Fibroblast of lung (primary cell): Measurements from ENCODE around the gene LPP. TPM values are rescaled to one million over a fixed set of nuclear protein-coding genes. Genes with fewer than 3 reads are reported as not detected.

Source experiments
- DNase-seq, 2 donors: peaks; one replicate each; pipeline versions ENCODE4 v3.0.0 to v3.0.0-alpha.2; 2010; ENCODE audit warnings: low read depth in 2 of 2
- H2AFZ ChIP-seq: 2 replicates; pipeline ENCODE4 v1.5.1; 2012; ENCODE audit warnings: low read length, control low read depth, inconsistent platforms
- H3K27ac ChIP-seq: 2 replicates; pipeline ENCODE4 v1.5.1; 2011; ENCODE audit warnings: low read length, control low read depth; ENCODE audit not compliant: insufficient read depth
- H3K27me3 ChIP-seq: 2 replicates; pipeline ENCODE4 v1.5.1; 2011; ENCODE audit warnings: mild to moderate bottlenecking, low read length; ENCODE audit not compliant: control insufficient read depth, insufficient read depth
- H3K36me3 ChIP-seq: 2 replicates; pipeline ENCODE4 v1.5.1; 2011; ENCODE audit warnings: low read length; ENCODE audit not compliant: control insufficient read depth, insufficient read depth
- H3K4me1 ChIP-seq: 2 replicates; pipeline ENCODE4 v1.5.1; 2011; ENCODE audit warnings: low read length; ENCODE audit not compliant: control insufficient read depth, insufficient read depth; ENCODE audit errors: extremely low read depth
- H3K4me2 ChIP-seq: 2 replicates; pipeline ENCODE4 v1.5.1; 2011; ENCODE audit warnings: low read length, control low read depth; ENCODE audit not compliant: insufficient read depth; ENCODE audit errors: extremely low read depth
- H3K4me3 ChIP-seq, 4 experiments: fragments of 200-600 bp in 1 of 4; sonication (generic) in 1 of 4; replicated peaks in 1 of 4; 2 replicates each; pipeline ENCODE4 v1.5.1; 2011 to 2016; ENCODE audit warnings: low read length in 4 of 4, low read depth in 3 of 4, mild to moderate bottlenecking in 3 of 4, control low read depth in 2 of 4, inconsistent platforms in 1 of 4, mixed read lengths in 1 of 4; ENCODE audit not compliant: insufficient read depth in 1 of 4; ENCODE audit errors: control extremely low read depth in 1 of 4
- H3K79me2 ChIP-seq: 2 replicates; pipeline ENCODE4 v1.5.1; 2012; ENCODE audit warnings: mild to moderate bottlenecking, low read length, inconsistent platforms; ENCODE audit not compliant: control insufficient read depth, insufficient read depth
- H3K9ac ChIP-seq: 2 replicates; pipeline ENCODE4 v1.5.1; 2011; ENCODE audit warnings: mild to moderate bottlenecking, low read length, control low read depth; ENCODE audit not compliant: insufficient read depth
- H3K9me3 ChIP-seq: 2 replicates; pipeline ENCODE4 v1.5.1; 2012; ENCODE audit warnings: low read depth, low read length; ENCODE audit not compliant: control insufficient read depth, insufficient read depth
- H4K20me1 ChIP-seq: 2 replicates; pipeline ENCODE4 v1.5.1; 2011; ENCODE audit warnings: low read length; ENCODE audit not compliant: control insufficient read depth, insufficient read depth; ENCODE audit errors: extremely low read depth
- CTCF ChIP-seq, 2 donors: IDR thresholded peaks in 1 of 2; conservative IDR thresholded peaks in 1 of 2; 1 replicate in 1 of 2; 2 replicates in 1 of 2; pipeline ENCODE4 v1.5.1; 2011 to 2012; ENCODE audit warnings: low read length in 2 of 2, control low read depth in 1 of 2, inconsistent platforms in 1 of 2, low read depth in 1 of 2, mild to moderate bottlenecking in 1 of 2
- EZH2 ChIP-seq: IDR thresholded peaks from 2 replicates; pipeline ENCODE4 v1.5.1; 2012; ENCODE audit warnings: low read length, control low read depth, mild to moderate bottlenecking; ENCODE audit errors: missing control alignments
- polyA plus RNA-seq, 2 donors: library from polyadenylated mRNA; depleted of rRNA in 1 of 2; stranded (reverse) in 1 of 2; unstranded in 1 of 2; fragments of >200 nt; gene quantifications; 2 replicates each; pipeline ENCODE4 v1.2.1, GENCODE V29; 2011 to 2012; ENCODE audit warnings: missing spikeins in 1 of 2
- total RNA-seq: library from RNA; depleted of rRNA; stranded (reverse); fragments of >200 nt; gene quantifications from 2 replicates; pipeline ENCODE4 v1.2.1, GENCODE V29; 2014

The LPP gene
- total and polyA plus RNA-seq, 2 donors (not counting 1 experiment from before 2014, with no cell fraction given), result 69.0 to 124 TPM

- Histone ChIP-seq H4K20me1 (no peaks in the 10 kb centered on the region), H3K9ac (no peak overlapping the region), H3K27me3 (no peaks in the 10 kb centered on the region), H3K4me3 (no peak overlapping the region), H2AFZ (no peak overlapping the region), H3K4me1 (no peaks in the 10 kb centered on the region), H3K79me2 (peaks cover 4% of the 10 kb centered on the region), H3K27ac (no peak overlapping the region), H3K4me2 (no peak overlapping the region), H3K9me3 (no peaks in the 10 kb centered on the region), H3K36me3 (no peaks in the 10 kb centered on the region)
- DNase-seq, result peak; percentile 17 to 77
- TF ChIP-seq EZH2 (no peak), CTCF (conservative IDR thresholded peaks at IDR 0.05 in 1 of 2, IDR thresholded peaks at IDR 0.05 in 1 of 2; ENCODE audit: low read depth in 1 of 2, low read length in 2 of 2) (no peak)
Observed at GRCh38 chr3:188458756-188459155, 304.8 kb downstream of the LPP start.

GRCh38 chr3:188465311-188465710 lies 311.4 kb downstream of the LPP start:
- H3K27me3 ChIP-seq, result no peaks in the 10 kb centered on the region
- H3K4me1 ChIP-seq, result no peaks in the 10 kb centered on the region
- H3K9me3 ChIP-seq, result no peaks in the 10 kb centered on the region
- H3K36me3 ChIP-seq, result no peaks in the 10 kb centered on the region
- TF ChIP-seq EZH2, result no peak
- TF ChIP-seq CTCF (conservative IDR thresholded peaks at IDR 0.05 in 1 of 2, IDR thresholded peaks at IDR 0.05 in 1 of 2; ENCODE audit: low read depth in 1 of 2, low read length in 2 of 2), result no peak
- H3K27ac ChIP-seq, result no peak overlapping the region
- peak in 1 of 2 donors; percentile 69 for DNase-seq
- H3K4me2 ChIP-seq, result no peak overlapping the region
- no peaks in the 10 kb centered on the region for H3K79me2 ChIP-seq
- no peak overlapping the region for H2AFZ ChIP-seq
- H4K20me1 ChIP-seq, result no peaks in the 10 kb centered on the region
- no peak overlapping the region for H3K9ac ChIP-seq
- no peak overlapping the region for H3K4me3 ChIP-seq

GRCh38 chr3:188468196-188468595 lies 314.2 kb downstream of the LPP start:
- Histone ChIP-seq H3K9ac (no peak overlapping the region), H3K4me1 (peaks cover 6% of the 10 kb centered on the region), H3K27me3 (no peaks in the 10 kb centered on the region), H3K9me3 (no peaks in the 10 kb centered on the region), H3K4me3 (no peak overlapping the region), H3K27ac (no peak overlapping the region), H3K36me3 (no peaks in the 10 kb centered on the region), H3K4me2 (no peak overlapping the region), H2AFZ (no peak overlapping the region), H4K20me1 (no peaks in the 10 kb centered on the region), H3K79me2 (peaks cover 1% of the 10 kb centered on the region)
- TF ChIP-seq CTCF (conservative IDR thresholded peaks at IDR 0.05 in 1 of 2, IDR thresholded peaks at IDR 0.05 in 1 of 2; ENCODE audit: low read depth in 1 of 2, low read length in 2 of 2), result no peak
- no peak for TF ChIP-seq EZH2
- peak in 1 of 2 donors; percentile 69 for DNase-seq
